ENCODE measurements around the gene CEND1. TPM values are rescaled to one million over a fixed set of nuclear protein-coding genes. Genes with fewer than 3 reads are reported as not detected.

CEND1 gene
- total and polyA plus RNA-seq, 2 of the 13 experiments (the other 11 are each of a cell fraction or from before 2014, with no cell fraction given): not detected

- no peak for TF ChIP-seq RBAK (CRISPR knock-in tag; IDR thresholded peaks at IDR 0.05)
- TF ChIP-seq BCL6 (CRISPR knock-in tag; IDR thresholded peaks at IDR 0.05): no peak
- no peak for TF ChIP-seq ZBTB40 (IDR thresholded peaks at IDR 0.05)
- TF ChIP-seq ZBTB40 (CRISPR knock-in tag; IDR thresholded peaks at IDR 0.05): 0 out of 2 replicates have a peak, but pooled peaks have one; percentile 6
- TF ChIP-seq ZSCAN29 (CRISPR knock-in tag; conservative IDR thresholded peaks at IDR 0.05): no peak
- TF ChIP-seq KDM2A (CRISPR knock-in tag; IDR thresholded peaks at IDR 0.05; ENCODE audit: borderline replicate concordance, low read depth): peak; percentile 40; the same call in 1 of the 2 replicates
- TF ChIP-seq KLF6 (CRISPR knock-in tag; IDR thresholded peaks at IDR 0.05): 0 out of 2 replicates have a peak, but pooled peaks have one; percentile 9
- TF ChIP-seq ZNF549 (CRISPR knock-in tag; IDR thresholded peaks at IDR 0.05): no peak
- TF ChIP-seq MIER3 (CRISPR knock-in tag; IDR thresholded peaks at IDR 0.05; ENCODE audit: borderline replicate concordance): no peak
- no peak for TF ChIP-seq ZNF724P (CRISPR knock-in tag; IDR thresholded peaks at IDR 0.05; ENCODE audit: borderline replicate concordance)
- TF ChIP-seq ZNF326 (CRISPR knock-in tag; IDR thresholded peaks at IDR 0.05; ENCODE audit: borderline replicate concordance): no peak
- no peak for TF ChIP-seq ZNF503 (CRISPR knock-in tag; IDR thresholded peaks at IDR 0.05)
- peak; percentile 32; the same call in 1 of the 2 replicates for TF ChIP-seq GABPB1 (CRISPR knock-in tag; IDR thresholded peaks at IDR 0.05)
- TF ChIP-seq RBM22 (optimal IDR thresholded peaks at IDR 0.05; ENCODE audit: low read length): peak; percentile 55
- 0 out of 2 replicates have a peak, but pooled peaks have one; percentile 66 for TF ChIP-seq ZNF253 (CRISPR knock-in tag; IDR thresholded peaks at IDR 0.05; ENCODE audit: borderline replicate concordance)
- TF ChIP-seq ZNF446 (CRISPR knock-in tag; IDR thresholded peaks at IDR 0.05): no peak
- peak; percentile 42; the same call in 1 of the 2 replicates for TF ChIP-seq ZNF558 (CRISPR knock-in tag; IDR thresholded peaks at IDR 0.05; ENCODE audit: borderline replicate concordance)
- no peak for TF ChIP-seq HNRNPLL (IDR thresholded peaks at IDR 0.05; ENCODE audit: low read depth, low read length, poor library complexity, severe bottlenecking)
- no peak for TF ChIP-seq ZNF616 (CRISPR knock-in tag; IDR thresholded peaks at IDR 0.05; ENCODE audit: low read depth)
Measured at GRCh38 chr11:776561-777287, 13.2 kb downstream of the CEND1 start (continued).

Measured in HepG2 (cell line).